GM19467 (cell line): Measurements from ENCODE around the gene DACH1.

Source experiments
- ATAC-seq: cut with Tn5 transposase; IDR thresholded peaks from one replicate; pipeline ENCODE4 v1.9.1; 2021; ENCODE audit warnings: mild to moderate bottlenecking, moderate library complexity; ENCODE audit not compliant: unreplicated experiment

The DACH1 gene

GRCh38 chr13:71437704-71438103 lies 429.3 kb downstream of the DACH1 start:
- no peak for ATAC-seq

- no peak for ATAC-seq
These were observed 436.3 kb downstream of the DACH1 start for GRCh38 chr13:71430681-71431080.

GRCh38 chr13:71417205-71417604 lies 449.8 kb downstream of the DACH1 start:
- no peak for ATAC-seq

- no peak for ATAC-seq
These were observed 454.8 kb downstream of the DACH1 start for GRCh38 chr13:71412231-71412630.

GRCh38 chr13:71408416-71408815 lies 458.6 kb downstream of the DACH1 start:
- no peak for ATAC-seq

- ATAC-seq, result no peak
These were observed 467.3 kb downstream of the DACH1 start for GRCh38 chr13:71399631-71400215.

GRCh38 chr13:71396149-71396548 lies 470.9 kb downstream of the DACH1 start:
- ATAC-seq, result no peak

- ATAC-seq, result no peak
These were observed 472.0 kb downstream of the DACH1 start for GRCh38 chr13:71395053-71395452.

- ATAC-seq, result no peak
These were observed 472.8 kb downstream of the DACH1 start for GRCh38 chr13:71394176-71394575.
